Heart right ventricle (tissue), 16 donors: ENCODE results near the gene PSMC3IP. TPM values are rescaled to one million over a fixed set of nuclear protein-coding genes. Genes with fewer than 3 reads are reported as not detected.
A peak's percentile ranks its signal among the peaks of the same experiment; 100 is the strongest.
"Not testable (repeated sequence)": the region's sequence is repeated elsewhere in the genome, so short reads cannot be mapped to it uniquely, and the experiment has no call there.

ENCODE experiments used
- ATAC-seq, 8 donors: fragments of 200-7000 bp; cut with Tn5 transposase; one replicate each; pipeline ENCODE4 v1.9.1; 2020; ENCODE audit warnings: mild to moderate bottlenecking in 8 of 8, moderate library complexity in 8 of 8, moderate number of reproducible peaks in 1 of 8
- DNase-seq, 2 donors: peaks; one replicate each; pipeline ENCODE4 v3.0.0-alpha.2; 2020
- H3K27ac ChIP-seq, 10 donors: fragments of 200-600 bp; sonication (generic) in 2 of 10; one replicate each; pipeline versions ENCODE4 v1.5.0 to v1.8.0; 2020 to 2022; ENCODE audit warnings: mild to moderate bottlenecking in 3 of 10
- H3K27me3 ChIP-seq, 7 donors: fragments of 200-600 bp; one replicate each; pipeline ENCODE4 v1.8.0; 2021 to 2022; ENCODE audit warnings: mild to moderate bottlenecking in 2 of 7
- H3K36me3 ChIP-seq, 9 donors: fragments of 200-600 bp; sonication (generic) in 1 of 9; one replicate each; pipeline versions ENCODE4 v1.5.0 to v1.8.0; 2020 to 2022; ENCODE audit warnings: mild to moderate bottlenecking in 2 of 9
- H3K4me1 ChIP-seq, 9 donors: fragments of 200-600 bp; sonication (generic) in 1 of 9; one replicate each; pipeline versions ENCODE4 v1.5.0 to v1.8.0; 2020 to 2022; ENCODE audit warnings: mild to moderate bottlenecking in 4 of 9
- H3K4me3 ChIP-seq, 10 donors: fragments of 200-600 bp; sonication (generic) in 2 of 10; one replicate each; pipeline versions ENCODE4 v1.5.0 to v1.8.0; 2020 to 2022; ENCODE audit warnings: mild to moderate bottlenecking in 7 of 10, moderate library complexity in 2 of 10
- H3K9me3 ChIP-seq, 11 donors: fragments of 200-600 bp in 10 of 11; sonication (generic) in 2 of 11; one replicate each; pipeline versions ENCODE4 v1.5.0 to v1.8.0; 2013 to 2022; ENCODE audit warnings: mild to moderate bottlenecking in 2 of 11, control low read depth in 1 of 11, moderate library complexity in 1 of 11
- WGBS, 2 donors: extraction: QIAGEN DNeasy Blood & Tissue Kit; methylation state at CpG; one replicate each; pipeline ENCODE4 v1.1.7; 2013; ENCODE audit warnings: inconsistent platforms in 1 of 2; 5-methylcytosine and 5-hydroxymethylcytosine counted together
- intact Hi-C, 10 donors: fragments of 100-400 bp; cut with DNase I; formaldehyde crosslinking; loops; one replicate each; pipeline versions ENCODE4 v1.11.1 to v1.14.2; 2022
- polyA plus RNA-seq, 2 donors: library from polyadenylated mRNA; stranded (reverse); fragments of 200-250 nt; gene quantifications; one replicate each; pipeline ENCODE4 v1.2.3, GENCODE V29; 2013
- total RNA-seq, 10 donors: library from RNA; stranded (reverse); fragmentation: NEBNext Ultra II Directional in 3 of 10; extraction: Animal tissue kit (Norgen Biotek cat#: 25700) in 3 of 10; gene quantifications; one replicate each; pipeline versions ENCODE4 v1.2.1 to v1.2.4, GENCODE V29; 2021 to 2023
- TF ChIP-seq, protein P1 (sequence below), 9 donors: fragments of 200-600 bp; sonication (generic) in 2 of 9; IDR thresholded peaks; one replicate each; pipeline versions ENCODE4 v1.5.0 to v1.8.0; 2021 to 2022; ENCODE audit warnings: antibody characterized with exemption in 9 of 9, mild to moderate bottlenecking in 5 of 9, moderate library complexity in 1 of 9
- donor health status: Arrhythmogenic right ventricular cardiomyopathy.
- donor health status: ischemic (EF 13 %, LVEDD 7.1; RV severe dilation, severe dysfunction).
- donor health status: healthy with polysubstance abuse.
- donor health status: DM: no; HTN: yes; CAD: no.
- donor health status: DM: no; HTN: no; CAD: no.
- donor health status: ischemic (EF 25% LVEDD 6.9; RV normal size, moderate dysfunction).
- donor health status: ischemic (EF 25% LVEDD 5.7; RV mildly dilated, moderate dysfunction).
- donor health status: healthy.
- donor health status: DM: yes; HTN: yes; CAD: no.
- donor health status: Ischemic cardiomyopathy.
- donor health status: ischemic (EF 35%, LVEDD 5.7; RV mildly dilated, moderate dysfunction).
- donor health status: nonischemic (EF 11% LVEDD 7.7; RV severe dilation, severe dysfunction).
- donor health status: DM: yes; HTN: yes; CAD: no.
- donor health status: PGD.
- donor health status: ischemic (EF 29% LVEDD 5.4; RV normal size, mild dysfunction).
- donor health status: nonischemic (EF 23%, LVEDD 6.1; RV moderate dilation, normal function).

The PSMC3IP gene
- total and polyA plus RNA-seq, 12 donors: 1.1 to 3.1 (median 1.9) TPM

- peak overlapping the region; percentile 69 to 96 (median 86) for H3K4me3 ChIP-seq
- H3K36me3 ChIP-seq: peaks cover 0 to 8% (median 0%) of the 10 kb centered on the region in 9 donors
- ATAC-seq (peak in 6 of 8 donors; percentile 6 to 20 (median 16)), DNase-seq (no peak)
- H3K9me3 ChIP-seq: no peaks in the 10 kb centered on the region
- TF ChIP-seq, protein P1, sequence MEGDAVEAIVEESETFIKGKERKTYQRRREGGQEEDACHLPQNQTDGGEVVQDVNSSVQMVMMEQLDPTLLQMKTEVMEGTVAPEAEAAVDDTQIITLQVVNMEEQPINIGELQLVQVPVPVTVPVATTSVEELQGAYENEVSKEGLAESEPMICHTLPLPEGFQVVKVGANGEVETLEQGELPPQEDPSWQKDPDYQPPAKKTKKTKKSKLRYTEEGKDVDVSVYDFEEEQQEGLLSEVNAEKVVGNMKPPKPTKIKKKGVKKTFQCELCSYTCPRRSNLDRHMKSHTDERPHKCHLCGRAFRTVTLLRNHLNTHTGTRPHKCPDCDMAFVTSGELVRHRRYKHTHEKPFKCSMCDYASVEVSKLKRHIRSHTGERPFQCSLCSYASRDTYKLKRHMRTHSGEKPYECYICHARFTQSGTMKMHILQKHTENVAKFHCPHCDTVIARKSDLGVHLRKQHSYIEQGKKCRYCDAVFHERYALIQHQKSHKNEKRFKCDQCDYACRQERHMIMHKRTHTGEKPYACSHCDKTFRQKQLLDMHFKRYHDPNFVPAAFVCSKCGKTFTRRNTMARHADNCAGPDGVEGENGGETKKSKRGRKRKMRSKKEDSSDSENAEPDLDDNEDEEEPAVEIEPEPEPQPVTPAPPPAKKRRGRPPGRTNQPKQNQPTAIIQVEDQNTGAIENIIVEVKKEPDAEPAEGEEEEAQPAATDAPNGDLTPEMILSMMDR (IDR thresholded peaks at IDR 0.05): peak in 1 of 9 donors; percentile 4
- peaks cover 0 to 3% (median 0%) of the 10 kb centered on the region in 7 donors for H3K27me3 ChIP-seq
- H3K27ac ChIP-seq: peak overlapping the region in 9 of 10 donors; percentile 86 to 97 (median 92)
- 47 to 55% methylated on average over 16 of the region's 16 CpGs for WGBS, 2 donors
- intact Hi-C loops: no loop called here
- H3K4me1 ChIP-seq: peaks cover 7 to 34% (median 22%) of the 10 kb centered on the region in 9 donors
Observed at GRCh38 chr17:42553866-42554249, 23.7 kb downstream of the PSMC3IP start.

DNA sequence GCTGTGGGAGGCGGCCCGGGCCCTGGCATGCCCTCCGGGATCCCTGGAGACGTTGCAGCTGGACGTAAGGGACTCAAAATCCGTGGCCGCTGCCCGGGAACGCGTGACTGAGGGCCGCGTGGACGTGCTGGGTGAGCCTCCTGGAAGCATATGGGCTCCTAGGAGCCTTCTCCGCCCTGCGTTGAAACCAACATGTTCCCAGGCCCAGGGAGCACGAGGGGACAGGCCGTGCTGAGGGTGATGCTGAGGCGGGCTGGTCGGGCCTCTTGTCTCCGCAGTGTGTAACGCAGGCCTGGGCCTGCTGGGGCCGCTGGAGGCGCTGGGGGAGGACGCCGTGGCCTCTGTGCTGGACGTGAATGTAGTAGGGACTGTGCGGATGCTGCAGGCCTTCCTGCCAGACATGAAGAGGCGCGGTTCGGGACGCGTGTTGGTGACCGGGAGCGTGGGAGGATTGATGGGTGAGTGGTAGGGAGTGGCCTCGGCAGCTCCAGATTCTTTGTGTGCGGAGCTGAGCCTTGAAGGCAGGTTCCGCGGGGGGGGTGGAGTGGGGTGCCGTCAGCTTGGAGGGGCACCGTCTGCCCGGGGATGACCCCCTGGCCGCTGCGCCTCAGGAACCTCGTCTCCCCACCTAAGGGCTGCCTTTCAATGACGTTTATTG, 24.2 kb downstream of the PSMC3IP start:
- Histone ChIP-seq H3K36me3 (peaks cover 0 to 8% (median 0%) of the 10 kb centered on the region in 9 donors), H3K9me3 (no peaks in the 10 kb centered on the region), H3K4me1 (peaks cover 7 to 39% (median 28%) of the 10 kb centered on the region in 9 donors), H3K27ac (peak overlapping the region in 6 of 10 donors; percentile 86 to 97 (median 92)), H3K4me3 (peak overlapping the region in 9 of 10 donors; percentile 69 to 96 (median 88)), H3K27me3 (peaks cover 0 to 9% (median 0%) of the 10 kb centered on the region in 7 donors)
- ATAC-seq: peak in 5 of 8 donors; percentile 1 to 34 (median 8)
- intact Hi-C loops: no loop called here
- peak in 1 of 2 donors; percentile 26 for DNase-seq
- WGBS, 2 donors: 65 to 75% methylated on average over 45 of the region's 45 CpGs
- TF ChIP-seq, protein P1 (IDR thresholded peaks at IDR 0.05): no peak

GRCh38 chr17:42552736-42553135, 24.8 kb downstream of the PSMC3IP start, which contains the start of gene HSD17B1:
Gene HSD17B1 (plus strand): TSS chr17:42552923. CDS start chr17:42552934, 11 bp downstream.
- H3K36me3 ChIP-seq, H3K9me3 ChIP-seq, DNase-seq, intact Hi-C loops, ATAC-seq: not testable (repeated sequence)
- H3K4me1 ChIP-seq: peaks cover 7 to 44% (median 33%) of the 10 kb centered on the region in 9 donors
- H3K27ac ChIP-seq: peak within 1 kb of the TSS in 6 of 10 donors; percentile 86 to 97 (median 92)
- 80 to 91% methylated on average over 14 to 15 of the region's 15 CpGs for WGBS, 2 donors
- H3K27me3 ChIP-seq: peaks cover 0 to 13% (median 0%) of the 10 kb centered on the region in 7 donors
- peak within 1 kb of the TSS in 9 of 10 donors; percentile 69 to 96 (median 88) for H3K4me3 ChIP-seq

DNA sequence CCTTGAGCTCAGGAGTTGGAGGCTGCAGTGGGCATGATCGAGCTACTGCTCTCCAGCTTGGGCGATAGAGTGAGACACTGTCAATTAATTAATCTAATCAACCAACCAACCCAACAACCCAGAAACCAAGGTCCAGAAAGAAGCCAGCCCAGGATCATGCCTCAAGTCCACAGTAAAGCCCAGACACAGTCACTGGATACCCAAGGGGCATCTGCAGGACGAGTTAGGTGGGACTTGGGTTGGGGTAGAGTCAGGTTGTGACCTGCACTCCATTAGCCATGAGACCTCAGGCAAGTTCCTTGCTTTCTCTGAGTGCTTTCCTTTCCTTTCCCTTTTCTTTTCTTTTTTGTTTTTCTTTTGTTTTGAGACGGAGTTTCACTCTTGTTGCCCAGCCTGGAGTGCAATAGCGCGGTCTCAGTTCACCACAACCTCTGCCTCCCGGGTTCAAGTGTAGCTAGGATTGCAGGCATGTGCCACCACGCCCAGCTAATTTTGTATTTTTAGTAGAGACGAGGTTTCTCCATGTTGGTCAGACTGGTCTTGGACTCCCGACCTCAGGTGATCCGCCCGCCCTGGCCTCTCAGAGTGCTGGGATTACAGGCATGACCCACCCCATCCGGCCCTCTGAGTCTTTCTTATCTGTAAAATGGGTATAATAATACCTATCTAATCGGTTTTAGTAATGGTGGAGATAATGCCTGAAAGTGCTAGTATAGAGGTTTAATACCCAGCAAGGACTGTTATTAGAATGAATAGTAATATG, 28.4 kb downstream of the PSMC3IP start:
- Histone ChIP-seq H3K36me3 (peaks cover 0 to 18% (median under 1%) of the 10 kb centered on the region in 9 donors), H3K27me3 (peaks cover 0 to 13% (median 0%) of the 10 kb centered on the region in 7 donors), H3K4me1 (peaks cover 10 to 40% (median 28%) of the 10 kb centered on the region in 9 donors), H3K9me3 (no peaks in the 10 kb centered on the region), H3K4me3 (no peak overlapping the region), H3K27ac (no peak overlapping the region)
- intact Hi-C loops: no loop called here
- WGBS, 2 donors: 83 to 84% methylated on average over 14 of the region's 14 CpGs
- ATAC-seq (no peak), DNase-seq (no peak)
- TF ChIP-seq, protein P1 (IDR thresholded peaks at IDR 0.05): no peak
